OCI-LY7 (cell line): ENCODE results near the gene NEURL4.

Source experiments
- EZH2phosphoT487 ChIP-seq: fragments of 200-600 bp; sonication (generic); IDR thresholded peaks from 2 replicates; pipeline ENCODE4 v1.6.1; 2018; ENCODE audit warnings: low read depth, borderline replicate concordance, mild to moderate bottlenecking, mixed run types, antibody characterized with exemption, low read length, moderate library complexity, mixed read lengths
- TF ChIP-seq, protein P1 (sequence below): fragments of 200-600 bp; sonication (generic); conservative IDR thresholded peaks from 2 replicates; pipeline ENCODE4 v1.5.1; 2014; ENCODE audit warnings: mild to moderate bottlenecking, antibody characterized with exemption, low read length, moderate library complexity, mixed read lengths

- TF ChIP-seq, protein P1, sequence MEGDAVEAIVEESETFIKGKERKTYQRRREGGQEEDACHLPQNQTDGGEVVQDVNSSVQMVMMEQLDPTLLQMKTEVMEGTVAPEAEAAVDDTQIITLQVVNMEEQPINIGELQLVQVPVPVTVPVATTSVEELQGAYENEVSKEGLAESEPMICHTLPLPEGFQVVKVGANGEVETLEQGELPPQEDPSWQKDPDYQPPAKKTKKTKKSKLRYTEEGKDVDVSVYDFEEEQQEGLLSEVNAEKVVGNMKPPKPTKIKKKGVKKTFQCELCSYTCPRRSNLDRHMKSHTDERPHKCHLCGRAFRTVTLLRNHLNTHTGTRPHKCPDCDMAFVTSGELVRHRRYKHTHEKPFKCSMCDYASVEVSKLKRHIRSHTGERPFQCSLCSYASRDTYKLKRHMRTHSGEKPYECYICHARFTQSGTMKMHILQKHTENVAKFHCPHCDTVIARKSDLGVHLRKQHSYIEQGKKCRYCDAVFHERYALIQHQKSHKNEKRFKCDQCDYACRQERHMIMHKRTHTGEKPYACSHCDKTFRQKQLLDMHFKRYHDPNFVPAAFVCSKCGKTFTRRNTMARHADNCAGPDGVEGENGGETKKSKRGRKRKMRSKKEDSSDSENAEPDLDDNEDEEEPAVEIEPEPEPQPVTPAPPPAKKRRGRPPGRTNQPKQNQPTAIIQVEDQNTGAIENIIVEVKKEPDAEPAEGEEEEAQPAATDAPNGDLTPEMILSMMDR: no peak
- no peak for TF ChIP-seq EZH2phosphoT487
These were observed 19.5 kb downstream of the NEURL4 start for GRCh38 chr17:7309628-7310027.
